Activated CD8-positive, alpha-beta memory T cell treated with anti-CD3 and anti-CD28 coated beads, Interleukin-2, amount 10 ng/mL, durations not matched to agents 7 days and 5 days (primary cell): ENCODE results near the gene DPYSL3. TPM values are rescaled to one million over a fixed set of nuclear protein-coding genes. Genes with fewer than 3 reads are reported as not detected.

Source experiments
- ATAC-seq: fragments of 150-1000 bp; cut with Tn5 transposase; one replicate; pipeline ENCODE4 v1.10.0; 2021; ENCODE audit warnings: moderate library complexity
- CTCF ChIA-PET: fragments of 350-600 bp; sonication (Branson Sonifier 250); formaldehyde crosslinking; loops from one replicate; lab custom pipeline; 2021; ENCODE audit warnings: antibody characterized with exemption; lab: Charles Lee
- DNase-seq: peaks from one replicate; pipeline ENCODE4 v3.0.0-alpha.2; 2020
- H3K27ac Mint-ChIP-seq: one replicate; pipeline ENCODE4 v1.8.0; 2021; ENCODE audit warnings: mild to moderate bottlenecking, mixed read lengths
- H3K27me3 Mint-ChIP-seq: one replicate; pipeline ENCODE4 v1.8.0; 2021; ENCODE audit warnings: mixed read lengths
- H3K36me3 Mint-ChIP-seq: one replicate; pipeline ENCODE4 v1.8.0; 2021; ENCODE audit warnings: mild to moderate bottlenecking, mixed read lengths
- H3K4me1 Mint-ChIP-seq: one replicate; pipeline ENCODE4 v1.8.0; 2021; ENCODE audit warnings: mixed read lengths
- H3K4me3 Mint-ChIP-seq: one replicate; pipeline ENCODE4 v1.8.0; 2021; ENCODE audit warnings: mild to moderate bottlenecking, moderate library complexity, mixed read lengths
- H3K9me3 Mint-ChIP-seq: one replicate; pipeline ENCODE4 v1.8.0; 2022; ENCODE audit warnings: low read depth, mixed read lengths
- total RNA-seq, 2 experiments: library from RNA; stranded (reverse); gene quantifications; one replicate each; pipeline ENCODE4 v1.2.3, GENCODE V29; 2021

Gene DPYSL3
- total RNA-seq, 2 experiments from 2014 or later = 0.30 TPM; not detected in 1

DNA sequence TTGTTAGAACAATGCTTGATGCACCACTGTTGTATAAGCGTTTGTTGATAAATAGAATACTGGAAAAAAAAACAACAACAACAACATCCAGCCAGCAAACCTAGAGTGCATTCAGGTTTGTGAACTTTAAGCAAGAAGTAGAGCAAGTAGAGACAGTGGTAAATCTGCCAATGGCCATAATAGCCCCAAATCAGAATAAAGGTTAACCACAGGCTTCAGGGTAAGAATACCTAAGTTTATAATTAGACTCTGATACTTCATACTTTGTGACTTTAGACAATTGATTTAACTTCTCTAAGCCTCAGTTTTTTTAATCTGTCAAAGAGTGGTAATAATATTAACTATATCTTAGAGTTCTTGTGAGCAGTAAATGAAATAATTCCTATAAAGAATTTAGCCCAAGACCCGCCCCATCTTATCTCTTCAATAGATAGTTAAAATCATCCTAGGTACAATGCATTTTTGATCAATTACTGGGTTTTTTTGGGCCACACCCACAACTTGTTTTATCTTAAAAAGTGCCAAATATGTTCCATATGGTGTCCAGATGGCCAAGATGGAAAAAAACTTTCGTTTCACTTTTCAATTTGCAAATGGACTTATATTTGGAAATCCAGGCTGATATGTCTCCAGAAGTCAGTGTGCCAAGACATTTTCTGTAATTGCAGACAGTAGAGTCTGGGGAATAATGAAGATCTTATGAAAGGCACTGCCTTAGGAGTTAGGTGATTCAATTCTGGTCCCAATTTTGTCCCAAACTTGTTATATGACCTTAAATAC, 24.5 kb upstream of the DPYSL3 start:
- ATAC-seq (no peak), DNase-seq (no peak)
- no peaks in the 10 kb centered on the region for H3K36me3 Mint-ChIP-seq
- no peak overlapping the region for H3K4me3 Mint-ChIP-seq
- no peak overlapping the region for H3K27ac Mint-ChIP-seq
- no peaks in the 10 kb centered on the region for H3K9me3 Mint-ChIP-seq
- CTCF ChIA-PET = no interaction called here
- H3K27me3 Mint-ChIP-seq = no peaks in the 10 kb centered on the region
- H3K4me1 Mint-ChIP-seq = no peaks in the 10 kb centered on the region

DNA sequence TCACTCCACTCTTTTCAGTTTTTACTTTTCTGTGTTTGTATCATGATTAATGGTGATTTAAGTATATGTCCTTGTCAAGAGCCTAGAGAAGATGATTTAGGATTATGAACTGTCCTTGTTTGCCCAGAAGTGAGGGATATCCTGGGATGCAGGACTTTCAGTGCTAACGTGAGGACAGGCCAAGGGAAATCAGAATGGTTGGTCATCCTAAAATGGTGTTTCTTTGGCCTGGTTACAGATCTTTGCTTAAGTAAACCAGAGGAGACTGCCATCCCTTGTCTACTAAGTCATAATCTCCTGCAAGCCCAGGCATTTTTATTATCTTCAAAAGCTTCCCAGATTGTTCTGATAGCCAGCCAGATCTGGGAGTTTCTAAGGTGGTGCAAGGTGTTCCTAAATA, 22.3 kb upstream of the DPYSL3 start:
- CTCF ChIA-PET = no interaction called here
- no peak for ATAC-seq
- Mint-ChIP-seq H3K36me3 (no peaks in the 10 kb centered on the region), H3K27me3 (no peaks in the 10 kb centered on the region), H3K4me1 (no peaks in the 10 kb centered on the region), H3K4me3 (no peak overlapping the region), H3K9me3 (no peaks in the 10 kb centered on the region), H3K27ac (no peak overlapping the region)
- DNase-seq = no peak

GRCh38 chr5:147530530-147531389, 20.9 kb upstream of the DPYSL3 start:
- ATAC-seq = no peak
- no peak for DNase-seq
- Mint-ChIP-seq H3K36me3 (no peaks in the 10 kb centered on the region), H3K4me1 (no peaks in the 10 kb centered on the region), H3K27me3 (no peaks in the 10 kb centered on the region), H3K9me3 (no peaks in the 10 kb centered on the region), H3K27ac (no peak overlapping the region), H3K4me3 (no peak overlapping the region)
- CTCF ChIA-PET = interaction anchor here (1.3 kb wide), 1 partner anchor 22 kb away, joined by 3 read pairs; no protein-coding TSS in a partner anchor

GRCh38 chr5:147523069-147523468, 13.2 kb upstream of the DPYSL3 start:
- DNase-seq (no peak), ATAC-seq (no peak)
- peaks cover 3% of the 10 kb centered on the region for H3K27me3 Mint-ChIP-seq
- CTCF ChIA-PET = no interaction called here
- H3K4me3 Mint-ChIP-seq = no peak overlapping the region
- no peaks in the 10 kb centered on the region for H3K9me3 Mint-ChIP-seq
- H3K4me1 Mint-ChIP-seq = no peaks in the 10 kb centered on the region
- no peaks in the 10 kb centered on the region for H3K36me3 Mint-ChIP-seq
- H3K27ac Mint-ChIP-seq = no peak overlapping the region

- CTCF ChIA-PET = no interaction called here
- peaks cover 3% of the 10 kb centered on the region for H3K27me3 Mint-ChIP-seq
- DNase-seq (no peak), ATAC-seq (no peak)
- H3K4me1 Mint-ChIP-seq = no peaks in the 10 kb centered on the region
- H3K27ac Mint-ChIP-seq = no peak overlapping the region
- no peaks in the 10 kb centered on the region for H3K9me3 Mint-ChIP-seq
- H3K4me3 Mint-ChIP-seq = no peak overlapping the region
- no peaks in the 10 kb centered on the region for H3K36me3 Mint-ChIP-seq
Measured at GRCh38 chr5:147522435-147522834, 12.6 kb upstream of the DPYSL3 start.

DNA sequence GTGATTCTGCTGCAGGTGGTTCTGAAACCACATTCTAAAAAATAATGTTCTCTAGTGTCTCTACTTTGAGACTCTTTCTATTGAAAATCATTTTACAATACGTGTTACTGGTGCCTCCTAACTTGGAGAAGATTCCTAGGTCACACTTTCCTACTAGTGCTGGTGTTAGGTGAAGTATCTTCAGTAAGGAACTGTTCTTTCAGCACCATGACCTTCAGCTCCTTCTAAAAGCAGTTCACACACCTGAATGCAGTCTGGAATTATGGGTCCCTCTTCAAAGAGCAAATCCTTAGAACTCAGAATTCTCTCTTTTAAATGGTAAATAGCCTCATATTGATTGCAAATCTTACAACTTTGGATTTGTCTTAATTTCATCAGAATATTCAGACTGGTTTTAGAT, 10.6 kb upstream of the DPYSL3 start:
- Mint-ChIP-seq H3K4me3 (no peak overlapping the region), H3K27ac (no peak overlapping the region), H3K9me3 (no peaks in the 10 kb centered on the region), H3K27me3 (peaks cover 3% of the 10 kb centered on the region), H3K4me1 (no peaks in the 10 kb centered on the region), H3K36me3 (no peaks in the 10 kb centered on the region)
- CTCF ChIA-PET = no interaction called here
- DNase-seq (no peak), ATAC-seq (no peak)

DNA sequence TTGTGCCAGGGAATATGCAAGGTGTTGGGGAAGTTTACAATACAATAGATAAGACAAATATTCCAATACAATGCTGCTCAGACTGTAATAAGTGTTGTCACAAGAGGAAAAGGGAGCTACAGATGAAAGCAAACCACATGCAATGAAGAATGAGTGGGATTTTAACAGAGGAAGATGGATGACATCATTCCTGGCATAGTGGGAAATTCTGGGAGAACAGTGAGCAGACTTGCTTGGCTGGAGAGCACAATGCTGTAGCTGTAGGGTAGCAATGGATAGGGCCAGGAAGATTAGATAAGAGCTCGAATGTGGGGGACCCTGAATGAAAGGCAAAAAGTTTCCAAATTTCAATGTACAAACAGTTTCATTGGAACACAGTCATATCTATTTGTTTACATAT, 9.5 kb upstream of the DPYSL3 start:
- ATAC-seq = no peak
- Mint-ChIP-seq H3K4me1 (no peaks in the 10 kb centered on the region), H3K27me3 (peaks cover 3% of the 10 kb centered on the region), H3K9me3 (no peaks in the 10 kb centered on the region), H3K4me3 (no peak overlapping the region), H3K27ac (no peak overlapping the region), H3K36me3 (no peaks in the 10 kb centered on the region)
- CTCF ChIA-PET = no interaction called here
- no peak for DNase-seq

DNA sequence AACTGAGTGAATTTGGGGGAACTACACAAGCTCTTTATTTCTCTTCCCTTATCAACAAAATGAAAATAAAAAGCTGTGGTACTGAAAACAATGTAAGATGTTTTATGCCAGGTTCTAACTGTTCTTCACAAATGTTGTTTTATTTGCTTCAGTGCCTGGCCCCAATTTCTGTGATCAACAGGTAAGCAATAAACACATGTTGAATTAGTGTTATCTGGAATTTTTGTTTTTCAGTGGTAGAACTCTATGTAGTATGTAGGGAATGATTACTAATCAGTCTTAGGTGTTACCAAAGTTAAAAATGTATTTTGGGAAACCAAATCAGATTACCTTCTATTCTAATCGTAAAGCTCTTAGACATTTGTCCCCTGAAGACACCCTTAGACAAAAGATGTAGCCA, 7.5 kb upstream of the DPYSL3 start:
- CTCF ChIA-PET = no interaction called here

GRCh38 chr5:147515269-147515668, 5.4 kb upstream of the DPYSL3 start:
- Mint-ChIP-seq H3K27me3 (peaks cover 17% of the 10 kb centered on the region), H3K27ac (no peak overlapping the region), H3K9me3 (no peaks in the 10 kb centered on the region), H3K36me3 (peaks cover 1% of the 10 kb centered on the region), H3K4me3 (no peak overlapping the region), H3K4me1 (no peaks in the 10 kb centered on the region)
- DNase-seq = no peak
- ATAC-seq = no peak
- CTCF ChIA-PET = no interaction called here

More for the DNA sequence above, 7.5 kb upstream of the DPYSL3 start:
- Mint-ChIP-seq H3K4me1 (no peaks in the 10 kb centered on the region), H3K36me3 (no peaks in the 10 kb centered on the region), H3K27ac (no peak overlapping the region), H3K27me3 (peaks cover 10% of the 10 kb centered on the region), H3K9me3 (no peaks in the 10 kb centered on the region), H3K4me3 (no peak overlapping the region)
- ATAC-seq (no peak), DNase-seq (no peak)

DNA sequence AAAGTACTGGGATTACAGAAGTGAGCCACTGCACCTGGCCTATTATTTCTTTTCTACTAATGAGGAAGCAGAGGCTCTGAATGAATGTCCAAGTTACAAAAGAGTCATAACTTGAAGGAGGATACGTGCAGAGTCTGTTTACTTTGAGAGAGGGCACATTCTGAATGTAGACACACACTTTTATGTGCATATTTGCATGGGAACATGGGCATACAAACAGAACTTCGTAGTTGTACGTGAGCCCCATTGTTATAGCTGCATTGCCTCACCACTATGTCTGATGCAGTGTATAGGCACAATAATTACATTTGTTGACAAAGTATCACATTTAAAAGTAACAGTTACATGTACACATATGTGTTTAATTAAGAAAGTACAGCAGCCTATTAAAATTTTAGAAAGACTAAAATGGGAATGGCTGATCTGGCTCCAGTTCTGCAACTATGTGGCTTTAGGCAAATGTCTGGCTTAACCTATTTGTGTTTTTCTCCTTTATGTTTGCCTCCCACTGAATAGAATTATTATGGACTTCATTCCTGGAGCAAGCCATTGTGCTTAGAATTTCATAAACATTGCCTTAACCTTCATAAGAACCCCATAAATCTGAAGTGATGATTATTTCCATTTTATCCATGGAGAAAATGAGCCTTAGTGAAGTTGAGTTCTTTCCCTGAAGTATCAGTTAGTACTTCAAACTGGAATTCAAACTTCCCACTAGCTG, 3.0 kb upstream of the DPYSL3 start:
- peaks cover 3% of the 10 kb centered on the region for H3K4me1 Mint-ChIP-seq
- no peak overlapping the region for H3K4me3 Mint-ChIP-seq
- H3K36me3 Mint-ChIP-seq = peaks cover 2% of the 10 kb centered on the region
- H3K27me3 Mint-ChIP-seq = peaks cover 39% of the 10 kb centered on the region
- CTCF ChIA-PET = no interaction called here
- no peak for ATAC-seq
- no peak overlapping the region for H3K27ac Mint-ChIP-seq
- DNase-seq = no peak
- H3K9me3 Mint-ChIP-seq = no peaks in the 10 kb centered on the region

GRCh38 chr5:147510885-147511284, 1.0 kb upstream of the DPYSL3 start:
- peaks cover 2% of the 10 kb centered on the region for H3K36me3 Mint-ChIP-seq
- no peaks in the 10 kb centered on the region for H3K9me3 Mint-ChIP-seq
- CTCF ChIA-PET = no interaction called here
- peaks cover 44% of the 10 kb centered on the region for H3K27me3 Mint-ChIP-seq
- ATAC-seq = no peak
- peaks cover 3% of the 10 kb centered on the region for H3K4me1 Mint-ChIP-seq
- no peak for DNase-seq
- no peak overlapping the region for H3K4me3 Mint-ChIP-seq
- no peak overlapping the region for H3K27ac Mint-ChIP-seq

DNA sequence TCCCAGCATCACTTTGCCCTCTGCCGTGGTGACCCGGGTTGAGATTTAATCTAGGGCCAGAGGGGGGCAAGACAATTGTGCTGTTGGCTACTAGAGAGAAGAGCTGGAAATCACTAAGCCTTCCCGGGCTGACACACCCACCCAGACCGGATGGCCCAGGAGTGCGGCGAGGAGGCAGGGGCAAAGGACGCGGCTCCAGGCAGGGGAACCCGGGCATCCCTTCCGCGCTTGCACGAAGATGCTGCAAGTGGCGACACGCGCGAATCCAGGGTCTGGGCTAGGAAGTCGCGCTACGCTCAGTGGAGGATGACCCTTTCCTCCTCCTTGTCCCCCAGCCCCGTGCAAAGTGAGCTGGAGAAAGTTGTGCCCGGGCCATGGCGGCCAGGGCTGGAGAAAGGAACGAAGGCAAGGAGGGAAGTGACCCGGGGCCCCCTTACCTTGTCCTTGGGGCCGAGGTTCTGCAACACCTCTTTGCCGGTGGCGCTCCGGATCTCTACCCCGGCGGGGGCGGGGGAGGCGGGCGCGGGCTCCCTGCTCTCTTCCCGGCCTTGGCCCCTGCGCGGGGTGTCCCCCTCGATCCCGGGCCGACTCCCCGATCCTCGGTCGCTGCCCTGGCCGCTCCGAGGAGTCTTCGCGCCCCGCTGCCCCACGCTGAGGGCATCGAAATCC, 693 bp downstream of the DPYSL3 start:
- Mint-ChIP-seq H3K4me3 (no peak overlapping the region), H3K9me3 (no peaks in the 10 kb centered on the region), H3K4me1 (peaks cover 3% of the 10 kb centered on the region), H3K27me3 (peaks cover 44% of the 10 kb centered on the region), H3K27ac (no peak overlapping the region), H3K36me3 (peaks cover 2% of the 10 kb centered on the region)
- CTCF ChIA-PET = no interaction called here
- DNase-seq (no peak), ATAC-seq (no peak)

- ATAC-seq (no peak), DNase-seq (no peak)
- Mint-ChIP-seq H3K27ac (no peak overlapping the region), H3K4me3 (no peak overlapping the region), H3K27me3 (peaks cover 42% of the 10 kb centered on the region), H3K9me3 (no peaks in the 10 kb centered on the region), H3K4me1 (peaks cover 3% of the 10 kb centered on the region), H3K36me3 (peaks cover 2% of the 10 kb centered on the region)
- CTCF ChIA-PET = interaction anchor here (0.8 kb wide), 1 partner anchor 22 kb away, joined by 3 read pairs; no protein-coding TSS in a partner anchor
Measured at GRCh38 chr5:147508711-147509040, 1.2 kb downstream of the DPYSL3 start.
